ENCODE data around the gene ZFP64. TPM values are rescaled to one million over a fixed set of nuclear protein-coding genes. Genes with fewer than 3 reads are reported as not detected.
A peak's percentile ranks its signal among the peaks of the same experiment; 100 is the strongest.

ZFP64 gene
- total RNA-seq, 1 donor from 2014 or later = 39.1 TPM

GRCh38 chr20:52152416-52152815 lies 39.2 kb downstream of the ZFP64 start:
- peaks cover 5% of the 10 kb centered on the region for H3K27me3 Mint-ChIP-seq (ENCODE audit: unreplicated experiment)

GRCh38 chr20:52150440-52151258 lies 40.9 kb downstream of the ZFP64 start:
- Mint-ChIP-seq H3K4me3 (ENCODE audit: unreplicated experiment) (no peak overlapping the region), H3K36me3 (ENCODE audit: unreplicated experiment) (peaks cover 12% of the 10 kb centered on the region), H3K27ac (ENCODE audit: unreplicated experiment) (no peak overlapping the region), H3K4me1 (ENCODE audit: low read depth, unreplicated experiment) (no peaks in the 10 kb centered on the region), H3K9me3 (ENCODE audit: unreplicated experiment) (no peaks in the 10 kb centered on the region), H3K27me3 (ENCODE audit: unreplicated experiment) (peaks cover 5% of the 10 kb centered on the region)
- peak; percentile 73 for TF ChIP-seq CTCF (IDR thresholded peaks at IDR 0.05; ENCODE audit: partially characterized antibody, unreplicated experiment)
- DNase-seq = no peak

More at GRCh38 chr20:52152416-52152815, 39.2 kb downstream of the ZFP64 start:
- Mint-ChIP-seq H3K4me3 (ENCODE audit: unreplicated experiment) (no peak overlapping the region), H3K4me1 (ENCODE audit: low read depth, unreplicated experiment) (no peaks in the 10 kb centered on the region), H3K27ac (ENCODE audit: unreplicated experiment) (no peak overlapping the region), H3K9me3 (ENCODE audit: unreplicated experiment) (no peaks in the 10 kb centered on the region), H3K36me3 (ENCODE audit: unreplicated experiment) (peaks cover 12% of the 10 kb centered on the region)
- no peak for TF ChIP-seq CTCF (IDR thresholded peaks at IDR 0.05; ENCODE audit: partially characterized antibody, unreplicated experiment)
- no peak for DNase-seq

GRCh38 chr20:52145587-52145986 lies 46.0 kb downstream of the ZFP64 start:
- TF ChIP-seq CTCF (IDR thresholded peaks at IDR 0.05; ENCODE audit: partially characterized antibody, unreplicated experiment) = no peak
- Mint-ChIP-seq H3K36me3 (ENCODE audit: unreplicated experiment) (peaks cover 15% of the 10 kb centered on the region), H3K27ac (ENCODE audit: unreplicated experiment) (no peak overlapping the region), H3K9me3 (ENCODE audit: unreplicated experiment) (no peaks in the 10 kb centered on the region), H3K27me3 (ENCODE audit: unreplicated experiment) (no peaks in the 10 kb centered on the region), H3K4me1 (ENCODE audit: low read depth, unreplicated experiment) (no peaks in the 10 kb centered on the region), H3K4me3 (ENCODE audit: unreplicated experiment) (no peak overlapping the region)
- DNase-seq = no peak

- DNase-seq = no peak
- Mint-ChIP-seq H3K4me1 (ENCODE audit: low read depth, unreplicated experiment) (no peaks in the 10 kb centered on the region), H3K36me3 (ENCODE audit: unreplicated experiment) (peaks cover 22% of the 10 kb centered on the region), H3K4me3 (ENCODE audit: unreplicated experiment) (no peak overlapping the region), H3K27me3 (ENCODE audit: unreplicated experiment) (no peaks in the 10 kb centered on the region), H3K9me3 (ENCODE audit: unreplicated experiment) (no peaks in the 10 kb centered on the region), H3K27ac (ENCODE audit: unreplicated experiment) (no peak overlapping the region)
- TF ChIP-seq CTCF (IDR thresholded peaks at IDR 0.05; ENCODE audit: partially characterized antibody, unreplicated experiment) = no peak
These were observed 48.3 kb downstream of the ZFP64 start for GRCh38 chr20:52143277-52143676.

GRCh38 chr20:52142757-52143156 lies 48.8 kb downstream of the ZFP64 start:
- Mint-ChIP-seq H3K36me3 (ENCODE audit: unreplicated experiment) (peaks cover 22% of the 10 kb centered on the region), H3K9me3 (ENCODE audit: unreplicated experiment) (peaks cover 2% of the 10 kb centered on the region), H3K27ac (ENCODE audit: unreplicated experiment) (no peak overlapping the region), H3K4me3 (ENCODE audit: unreplicated experiment) (no peak overlapping the region), H3K4me1 (ENCODE audit: low read depth, unreplicated experiment) (no peaks in the 10 kb centered on the region), H3K27me3 (ENCODE audit: unreplicated experiment) (no peaks in the 10 kb centered on the region)
- no peak for TF ChIP-seq CTCF (IDR thresholded peaks at IDR 0.05; ENCODE audit: partially characterized antibody, unreplicated experiment)
- no peak for DNase-seq

All from glutamatergic neuron (in vitro differentiated cells).